G401.6 (cell line): ENCODE results near the gene MECP2.
"Not testable (repeated sequence)": the region's sequence is repeated elsewhere in the genome, so short reads cannot be mapped to it uniquely, and the experiment has no call there.

Source experiments
- FAIRE-seq: peaks from 2 replicates; lab custom pipeline; 2012; peaks lifted over from hg19 to GRCh38; lab: Jason Lieb, UNC

Gene MECP2

GRCh38 chrX:154015581-154016264 is 81.8 kb downstream of the MECP2 start:
- no peak for FAIRE-seq

GRCh38 chrX:154014429-154015380 is 82.8 kb downstream of the MECP2 start:
- FAIRE-seq, result no peak

- FAIRE-seq, result no peak
These were observed 83.7 kb downstream of the MECP2 start for GRCh38 chrX:154013614-154014360.

GRCh38 chrX:154013001-154013421 is 84.5 kb downstream of the MECP2 start:
- no peak for FAIRE-seq

GRCh38 chrX:154012336-154012991 is 85.1 kb downstream of the MECP2 start:
- no peak for FAIRE-seq

- FAIRE-seq, result no peak
These were observed 85.9 kb downstream of the MECP2 start for GRCh38 chrX:154011376-154012335.

GRCh38 chrX:154010330-154011087 is 87.0 kb downstream of the MECP2 start:
- no peak for FAIRE-seq

- no peak for FAIRE-seq
These were observed 89.0 kb downstream of the MECP2 start for GRCh38 chrX:154008521-154008920.

GRCh38 chrX:154006947-154007346 is 90.6 kb downstream of the MECP2 start:
- FAIRE-seq, result no peak

GRCh38 chrX:154004315-154004714 is 93.2 kb downstream of the MECP2 start:
- no peak for FAIRE-seq

GRCh38 chrX:154002215-154002719 is 95.2 kb downstream of the MECP2 start:
- no peak for FAIRE-seq

GRCh38 chrX:154000051-154000450 is 97.5 kb downstream of the MECP2 start:
- FAIRE-seq, result no peak

- FAIRE-seq, result no peak
These were observed 98.0 kb downstream of the MECP2 start for GRCh38 chrX:153999359-154000037.

- FAIRE-seq, result no peak
These were observed 102.0 kb downstream of the MECP2 start for GRCh38 chrX:153995504-153995903.

- not testable (repeated sequence) for FAIRE-seq
These were observed 103.1 kb downstream of the MECP2 start for GRCh38 chrX:153994398-153994797.

GRCh38 chrX:153993978-153994377 is 103.5 kb downstream of the MECP2 start:
- FAIRE-seq, result no peak

GRCh38 chrX:153993079-153993478 is 104.4 kb downstream of the MECP2 start:
- no peak for FAIRE-seq

GRCh38 chrX:153992180-153992579 is 105.3 kb downstream of the MECP2 start:
- FAIRE-seq, result no peak

- FAIRE-seq, result no peak
These were observed 106.4 kb downstream of the MECP2 start for GRCh38 chrX:153991013-153991580.
